ENCODE measurements around the gene PCMT1. TPM values are rescaled to one million over a fixed set of nuclear protein-coding genes. Genes with fewer than 3 reads are reported as not detected.

The PCMT1 gene
- total and polyA plus RNA-seq, 2 of the 13 experiments (the other 11 are each of a cell fraction or from before 2014, with no cell fraction given) = 112 to 169 TPM

DNA sequence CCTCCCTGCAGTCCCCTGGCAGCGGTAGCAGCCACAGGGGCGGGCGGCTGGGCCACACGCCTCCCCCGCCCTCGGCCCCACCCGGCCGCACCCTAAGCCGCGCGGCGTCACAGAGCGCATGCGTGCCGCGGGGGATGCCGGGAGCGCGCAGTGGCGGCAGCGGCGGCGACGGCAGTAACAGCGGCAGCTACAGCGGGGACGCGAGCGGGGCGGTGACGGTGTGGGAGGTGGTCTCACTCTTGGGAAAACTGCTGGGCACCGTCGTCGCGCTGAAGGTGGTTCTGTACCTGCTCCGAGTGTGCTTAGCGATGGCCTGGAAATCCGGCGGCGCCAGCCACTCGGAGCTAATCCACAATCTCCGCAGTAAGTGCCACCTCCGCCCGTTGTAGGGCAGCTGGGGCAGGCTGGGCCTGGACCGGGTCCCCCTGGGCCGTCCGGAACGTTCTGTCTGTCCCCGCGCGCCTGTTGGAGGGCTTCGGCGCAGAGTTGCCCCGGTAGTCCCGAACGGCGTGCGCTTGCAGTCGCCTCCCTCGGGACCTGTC is at the start of gene PCMT1 (continued):
- TF ChIP-seq, protein P1, sequence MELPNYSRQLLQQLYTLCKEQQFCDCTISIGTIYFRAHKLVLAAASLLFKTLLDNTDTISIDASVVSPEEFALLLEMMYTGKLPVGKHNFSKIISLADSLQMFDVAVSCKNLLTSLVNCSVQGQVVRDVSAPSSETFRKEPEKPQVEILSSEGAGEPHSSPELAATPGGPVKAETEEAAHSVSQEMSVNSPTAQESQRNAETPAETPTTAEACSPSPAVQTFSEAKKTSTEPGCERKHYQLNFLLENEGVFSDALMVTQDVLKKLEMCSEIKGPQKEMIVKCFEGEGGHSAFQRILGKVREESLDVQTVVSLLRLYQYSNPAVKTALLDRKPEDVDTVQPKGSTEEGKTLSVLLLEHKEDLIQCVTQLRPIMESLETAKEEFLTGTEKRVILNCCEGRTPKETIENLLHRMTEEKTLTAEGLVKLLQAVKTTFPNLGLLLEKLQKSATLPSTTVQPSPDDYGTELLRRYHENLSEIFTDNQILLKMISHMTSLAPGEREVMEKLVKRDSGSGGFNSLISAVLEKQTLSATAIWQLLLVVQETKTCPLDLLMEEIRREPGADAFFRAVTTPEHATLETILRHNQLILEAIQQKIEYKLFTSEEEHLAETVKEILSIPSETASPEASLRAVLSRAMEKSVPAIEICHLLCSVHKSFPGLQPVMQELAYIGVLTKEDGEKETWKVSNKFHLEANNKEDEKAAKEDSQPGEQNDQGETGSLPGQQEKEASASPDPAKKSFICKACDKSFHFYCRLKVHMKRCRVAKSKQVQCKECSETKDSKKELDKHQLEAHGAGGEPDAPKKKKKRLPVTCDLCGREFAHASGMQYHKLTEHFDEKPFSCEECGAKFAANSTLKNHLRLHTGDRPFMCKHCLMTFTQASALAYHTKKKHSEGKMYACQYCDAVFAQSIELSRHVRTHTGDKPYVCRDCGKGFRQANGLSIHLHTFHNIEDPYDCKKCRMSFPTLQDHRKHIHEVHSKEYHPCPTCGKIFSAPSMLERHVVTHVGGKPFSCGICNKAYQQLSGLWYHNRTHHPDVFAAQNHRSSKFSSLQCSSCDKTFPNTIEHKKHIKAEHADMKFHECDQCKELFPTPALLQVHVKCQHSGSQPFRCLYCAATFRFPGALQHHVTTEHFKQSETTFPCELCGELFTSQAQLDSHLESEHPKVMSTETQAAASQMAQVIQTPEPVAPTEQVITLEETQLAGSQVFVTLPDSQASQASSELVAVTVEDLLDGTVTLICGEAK (IDR thresholded peaks at IDR 0.05) = no peak
- TF ChIP-seq, protein P1 (CRISPR knock-in tag; IDR thresholded peaks at IDR 0.05) = peak; percentile 46; the same call in 1 of the 2 replicates
- TF ChIP-seq RXRB (CRISPR knock-in tag; IDR thresholded peaks at IDR 0.05; ENCODE audit: borderline replicate concordance) = no peak
- TF ChIP-seq, protein P2, sequence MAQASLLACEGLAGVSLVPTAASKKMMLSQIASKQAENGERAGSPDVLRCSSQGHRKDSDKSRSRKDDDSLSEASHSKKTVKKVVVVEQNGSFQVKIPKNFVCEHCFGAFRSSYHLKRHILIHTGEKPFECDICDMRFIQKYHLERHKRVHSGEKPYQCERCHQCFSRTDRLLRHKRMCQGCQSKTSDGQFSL (CRISPR knock-in tag; IDR thresholded peaks at IDR 0.05) = 0 out of 2 replicates have a peak, but pooled peaks have one; percentile 49
- no peak for TF ChIP-seq RBM39 (IDR thresholded peaks at IDR 0.05; ENCODE audit: low read depth, low read length, poor library complexity, severe bottlenecking)
- no peak for TF ChIP-seq SMARCC2 (IDR thresholded peaks at IDR 0.05)
- TF ChIP-seq TRIM24 (CRISPR knock-in tag; IDR thresholded peaks at IDR 0.05) = no peak
- TF ChIP-seq ZNF335 (CRISPR knock-in tag; IDR thresholded peaks at IDR 0.05) = no peak
- TF ChIP-seq CAMTA2 (CRISPR knock-in tag; IDR thresholded peaks at IDR 0.05; ENCODE audit: borderline replicate concordance) = peak; percentile 96; the same call in 1 of the 2 replicates
- TF ChIP-seq, protein P3, sequence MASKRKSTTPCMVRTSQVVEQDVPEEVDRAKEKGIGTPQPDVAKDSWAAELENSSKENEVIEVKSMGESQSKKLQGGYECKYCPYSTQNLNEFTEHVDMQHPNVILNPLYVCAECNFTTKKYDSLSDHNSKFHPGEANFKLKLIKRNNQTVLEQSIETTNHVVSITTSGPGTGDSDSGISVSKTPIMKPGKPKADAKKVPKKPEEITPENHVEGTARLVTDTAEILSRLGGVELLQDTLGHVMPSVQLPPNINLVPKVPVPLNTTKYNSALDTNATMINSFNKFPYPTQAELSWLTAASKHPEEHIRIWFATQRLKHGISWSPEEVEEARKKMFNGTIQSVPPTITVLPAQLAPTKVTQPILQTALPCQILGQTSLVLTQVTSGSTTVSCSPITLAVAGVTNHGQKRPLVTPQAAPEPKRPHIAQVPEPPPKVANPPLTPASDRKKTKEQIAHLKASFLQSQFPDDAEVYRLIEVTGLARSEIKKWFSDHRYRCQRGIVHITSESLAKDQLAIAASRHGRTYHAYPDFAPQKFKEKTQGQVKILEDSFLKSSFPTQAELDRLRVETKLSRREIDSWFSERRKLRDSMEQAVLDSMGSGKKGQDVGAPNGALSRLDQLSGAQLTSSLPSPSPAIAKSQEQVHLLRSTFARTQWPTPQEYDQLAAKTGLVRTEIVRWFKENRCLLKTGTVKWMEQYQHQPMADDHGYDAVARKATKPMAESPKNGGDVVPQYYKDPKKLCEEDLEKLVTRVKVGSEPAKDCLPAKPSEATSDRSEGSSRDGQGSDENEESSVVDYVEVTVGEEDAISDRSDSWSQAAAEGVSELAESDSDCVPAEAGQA (IDR thresholded peaks at IDR 0.05; ENCODE audit: low read depth) = no peak
- TF ChIP-seq, protein P3 (CRISPR knock-in tag; IDR thresholded peaks at IDR 0.05; ENCODE audit: borderline replicate concordance) = 0 out of 2 replicates have a peak, but pooled peaks have one; percentile 69
- TF ChIP-seq PCBP2 (optimal IDR thresholded peaks at IDR 0.05; ENCODE audit: low read depth, low read length, poor library complexity, severe bottlenecking) = no peak
- peak; percentile 79; the same call in 1 of the 2 replicates for TF ChIP-seq ZNF350 (CRISPR knock-in tag; IDR thresholded peaks at IDR 0.05; ENCODE audit: borderline replicate concordance, low read depth)
- TF ChIP-seq ZSCAN21 (CRISPR knock-in tag; IDR thresholded peaks at IDR 0.05; ENCODE audit: borderline replicate concordance) = peak; percentile 65; the same call in 1 of the 2 replicates
